Measurements from ENCODE around the gene MAML3.

MAML3 gene

GRCh38 chr4:140170299-140170698 is 16.3 kb upstream of the MAML3 start:
- intact Hi-C loops (cut with micrococcal nuclease): no loop called here
- Mint-ChIP-seq H3K9me3 (no peaks in the 10 kb centered on the region), H3K27ac (no peak overlapping the region), H3K4me1 (ENCODE audit: low read depth) (peaks cover 18% of the 10 kb centered on the region), H3K4me3 (no peak overlapping the region), H3K36me3 (ENCODE audit: low read depth) (no peaks in the 10 kb centered on the region), H3K27me3 (no peaks in the 10 kb centered on the region)

DNA sequence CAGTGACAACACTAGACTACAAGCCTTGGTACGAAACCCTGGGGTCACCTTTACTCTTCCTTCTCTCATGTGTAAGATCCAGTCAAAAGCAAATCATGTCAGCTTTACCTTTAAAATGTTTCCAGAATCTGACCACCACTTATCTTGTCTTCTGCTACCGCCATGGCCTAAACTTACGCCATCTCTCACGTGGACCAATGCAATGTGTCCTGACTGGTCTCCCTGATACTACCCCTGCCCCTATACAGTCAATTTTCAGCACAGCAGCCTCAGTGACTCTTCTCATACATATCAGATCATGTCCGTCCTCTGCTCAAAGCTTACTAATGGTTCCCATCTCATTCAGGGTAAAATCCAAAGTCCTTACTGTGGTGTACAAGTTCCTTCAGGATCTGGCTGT is 15.0 kb upstream of the MAML3 start:
- Mint-ChIP-seq H3K36me3 (ENCODE audit: low read depth) (no peaks in the 10 kb centered on the region), H3K9me3 (no peaks in the 10 kb centered on the region), H3K4me1 (ENCODE audit: low read depth) (peaks cover 13% of the 10 kb centered on the region), H3K27ac (no peak overlapping the region), H3K4me3 (no peak overlapping the region), H3K27me3 (no peaks in the 10 kb centered on the region)
- intact Hi-C loops (cut with micrococcal nuclease): no loop called here

GRCh38 chr4:140168474-140168873 is 14.5 kb upstream of the MAML3 start:
- Mint-ChIP-seq H3K4me3 (no peak overlapping the region), H3K4me1 (ENCODE audit: low read depth) (peaks cover 16% of the 10 kb centered on the region), H3K27me3 (no peaks in the 10 kb centered on the region), H3K27ac (no peak overlapping the region), H3K9me3 (no peaks in the 10 kb centered on the region), H3K36me3 (ENCODE audit: low read depth) (no peaks in the 10 kb centered on the region)
- intact Hi-C loops (cut with micrococcal nuclease): no loop called here

- Mint-ChIP-seq H3K27ac (peak overlapping the region; percentile 28), H3K36me3 (ENCODE audit: low read depth) (no peaks in the 10 kb centered on the region)
Measured at GRCh38 chr4:140163029-140163810, 9.2 kb upstream of the MAML3 start.

GRCh38 chr4:140162596-140162995 is 8.6 kb upstream of the MAML3 start:
- Mint-ChIP-seq H3K36me3 (ENCODE audit: low read depth) (no peaks in the 10 kb centered on the region), H3K4me1 (ENCODE audit: low read depth) (peaks cover 23% of the 10 kb centered on the region), H3K27me3 (no peaks in the 10 kb centered on the region), H3K9me3 (no peaks in the 10 kb centered on the region), H3K27ac (peak overlapping the region; percentile 28), H3K4me3 (no peak overlapping the region)
- intact Hi-C loops (cut with micrococcal nuclease): no loop called here

More at GRCh38 chr4:140163029-140163810, 9.2 kb upstream of the MAML3 start:
- H3K9me3 Mint-ChIP-seq: no peaks in the 10 kb centered on the region
- peaks cover 28% of the 10 kb centered on the region for H3K4me1 Mint-ChIP-seq (ENCODE audit: low read depth)
- peak overlapping the region; percentile 30 for H3K4me3 Mint-ChIP-seq
- intact Hi-C loops (cut with micrococcal nuclease): no loop called here
- H3K27me3 Mint-ChIP-seq: no peaks in the 10 kb centered on the region

DNA sequence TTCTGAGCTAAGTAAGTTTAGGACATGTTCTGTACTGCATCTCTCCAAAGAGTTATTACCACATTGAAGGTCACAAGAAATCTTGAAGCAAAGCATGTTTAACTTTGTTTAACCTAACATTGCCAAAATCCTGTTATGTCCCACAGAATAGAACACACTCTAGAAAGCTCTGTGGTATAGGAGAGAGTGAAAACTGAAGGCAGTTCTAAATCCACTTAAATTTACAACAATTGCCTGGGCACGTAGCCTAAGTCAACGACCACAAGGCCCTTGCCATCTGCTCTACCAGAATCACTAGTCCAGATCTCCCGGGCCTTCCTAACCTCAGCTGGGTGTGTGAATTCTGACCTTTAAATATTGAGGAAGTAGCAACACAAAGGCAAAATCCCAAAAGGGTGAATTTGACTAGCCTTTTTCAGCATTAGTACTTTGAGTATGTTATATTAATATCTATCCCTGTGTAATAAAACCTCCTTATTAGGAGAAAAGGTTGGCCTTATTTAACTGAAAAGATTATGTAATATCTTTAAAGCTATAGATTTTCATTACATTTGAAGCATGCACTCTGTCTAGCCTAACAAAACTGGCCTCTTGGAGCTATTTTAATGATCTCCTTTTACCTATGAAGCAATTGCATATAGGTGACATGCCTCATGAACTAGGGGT is 4.5 kb upstream of the MAML3 start:
- H3K27ac Mint-ChIP-seq: no peak overlapping the region
- H3K36me3 Mint-ChIP-seq (ENCODE audit: low read depth): peaks cover 9% of the 10 kb centered on the region
- no peak overlapping the region for H3K4me3 Mint-ChIP-seq
- no peaks in the 10 kb centered on the region for H3K9me3 Mint-ChIP-seq
- no peaks in the 10 kb centered on the region for H3K27me3 Mint-ChIP-seq
- intact Hi-C loops (cut with micrococcal nuclease): loop anchor here (10.0 kb wide), 2 partner anchors 424 to 604 kb away; partner anchors contain the start of gene SETD7
- peaks cover 30% of the 10 kb centered on the region for H3K4me1 Mint-ChIP-seq (ENCODE audit: low read depth)

DNA sequence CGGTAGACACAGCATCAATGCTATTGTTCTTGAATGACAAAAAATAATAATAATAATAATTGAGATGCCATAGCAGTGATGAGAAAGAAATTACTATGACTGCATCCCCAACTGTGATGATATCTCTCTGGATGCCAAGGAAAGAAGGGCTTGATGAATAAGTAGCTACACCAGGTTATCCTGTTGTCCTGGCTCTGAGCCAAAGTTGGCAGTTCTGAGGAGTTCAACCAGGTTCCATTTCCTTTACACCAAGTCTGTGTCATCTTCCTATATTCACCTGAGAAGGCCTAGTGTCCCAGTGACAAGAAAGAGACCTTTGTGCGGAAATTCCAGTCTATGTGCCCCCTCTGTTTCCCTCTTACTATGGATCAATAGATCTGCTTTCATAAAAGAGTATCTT is 3.4 kb upstream of the MAML3 start:
- Mint-ChIP-seq H3K9me3 (no peaks in the 10 kb centered on the region), H3K27me3 (no peaks in the 10 kb centered on the region), H3K36me3 (ENCODE audit: low read depth) (peaks cover 21% of the 10 kb centered on the region), H3K4me3 (no peak overlapping the region), H3K27ac (no peak overlapping the region), H3K4me1 (ENCODE audit: low read depth) (peaks cover 22% of the 10 kb centered on the region)
- intact Hi-C loops (cut with micrococcal nuclease): loop anchor here (10.0 kb wide), 2 partner anchors 423 to 603 kb away; partner anchors contain the start of gene SETD7

- Mint-ChIP-seq H3K36me3 (ENCODE audit: low read depth) (peaks cover 28% of the 10 kb centered on the region), H3K4me1 (ENCODE audit: low read depth) (peaks cover 22% of the 10 kb centered on the region), H3K4me3 (no peak overlapping the region), H3K27me3 (no peaks in the 10 kb centered on the region), H3K27ac (peak overlapping the region; percentile 34), H3K9me3 (no peaks in the 10 kb centered on the region)
- intact Hi-C loops (cut with micrococcal nuclease): loop anchor here (10.0 kb wide), 2 partner anchors 422 to 602 kb away; partner anchors contain the start of gene SETD7
Measured at GRCh38 chr4:140156529-140157171, 2.7 kb upstream of the MAML3 start.

DNA sequence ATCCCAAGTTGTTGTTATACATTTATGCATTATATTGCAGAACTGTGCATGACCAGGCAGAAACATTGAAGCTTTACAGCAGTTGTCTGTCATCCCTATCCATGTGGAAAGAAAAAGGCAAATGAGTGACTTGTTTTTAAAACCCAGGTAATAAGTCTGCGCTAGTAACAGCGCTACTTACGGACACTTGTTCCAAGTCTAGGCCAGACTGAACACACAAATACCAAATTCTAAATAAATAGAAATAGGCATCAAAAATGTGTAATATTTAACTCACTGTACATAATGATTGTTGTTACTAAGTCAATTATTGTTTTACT is 548 bp upstream of the MAML3 start:
- intact Hi-C loops (cut with micrococcal nuclease): loop anchor here (1.0 to 10.0 kb wide), 3 partner anchors 95 to 600 kb away; partner anchors contain the start of gene SETD7
- H3K4me1 Mint-ChIP-seq (ENCODE audit: low read depth): peaks cover 22% of the 10 kb centered on the region
- H3K9me3 Mint-ChIP-seq: no peaks in the 10 kb centered on the region
- H3K27me3 Mint-ChIP-seq: no peaks in the 10 kb centered on the region
- H3K36me3 Mint-ChIP-seq (ENCODE audit: low read depth): peaks cover 40% of the 10 kb centered on the region
- peak overlapping the region; percentile 92 for H3K4me3 Mint-ChIP-seq
- peak overlapping the region; percentile 96 for H3K27ac Mint-ChIP-seq

GRCh38 chr4:140153419-140153717 is 616 bp downstream of the MAML3 start:
- no peaks in the 10 kb centered on the region for H3K9me3 Mint-ChIP-seq
- H3K4me3 Mint-ChIP-seq: peak overlapping the region; percentile 92
- H3K36me3 Mint-ChIP-seq (ENCODE audit: low read depth): peaks cover 40% of the 10 kb centered on the region
- H3K4me1 Mint-ChIP-seq (ENCODE audit: low read depth): peaks cover 24% of the 10 kb centered on the region
- intact Hi-C loops (cut with micrococcal nuclease): loop anchor here (10.0 kb wide), 2 partner anchors 419 to 599 kb away; partner anchors contain the start of gene SETD7
- peak overlapping the region; percentile 96 for H3K27ac Mint-ChIP-seq
- H3K27me3 Mint-ChIP-seq: no peaks in the 10 kb centered on the region

DNA sequence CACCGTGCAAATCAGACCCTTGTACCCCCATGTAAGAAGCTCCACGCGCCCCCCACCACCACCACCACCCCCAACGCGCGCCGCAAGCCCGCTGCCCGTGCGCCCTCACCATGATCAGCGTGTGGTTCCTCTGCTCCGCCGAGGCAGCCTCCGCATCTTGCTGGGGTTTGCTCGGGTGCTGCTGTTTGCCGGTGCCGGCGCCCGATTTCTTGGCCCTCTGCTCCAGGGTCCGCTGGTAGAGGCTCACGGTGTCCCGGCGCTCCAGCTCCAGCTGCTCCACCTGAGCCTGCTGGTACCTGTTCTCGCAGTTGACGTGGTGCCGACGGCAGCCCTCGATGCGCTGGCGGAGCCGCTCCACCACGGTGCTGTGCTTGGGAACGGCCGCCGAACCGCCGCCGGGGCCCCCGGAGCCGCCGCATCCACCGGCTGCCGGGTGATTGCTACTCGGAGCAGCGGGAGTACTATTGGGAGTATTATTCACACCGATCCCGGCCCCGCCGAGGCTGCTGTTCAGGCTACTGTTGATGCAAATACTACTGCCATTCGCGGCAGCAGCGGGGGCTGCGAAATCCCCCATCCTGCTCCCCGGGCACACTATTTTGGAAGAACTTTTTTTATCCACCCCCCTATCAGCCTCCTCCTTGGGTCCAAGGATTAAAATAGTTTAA is 1.1 kb downstream of the MAML3 start:
- no peaks in the 10 kb centered on the region for H3K27me3 Mint-ChIP-seq
- intact Hi-C loops (cut with micrococcal nuclease): loop anchor here (10.0 kb wide), 2 partner anchors 418 to 598 kb away; partner anchors contain the start of gene SETD7
- H3K27ac Mint-ChIP-seq: peak overlapping the region; percentile 96
- peaks cover 29% of the 10 kb centered on the region for H3K4me1 Mint-ChIP-seq (ENCODE audit: low read depth)
- peaks cover 40% of the 10 kb centered on the region for H3K36me3 Mint-ChIP-seq (ENCODE audit: low read depth)
- H3K9me3 Mint-ChIP-seq: no peaks in the 10 kb centered on the region
- peak overlapping the region; percentile 92 for H3K4me3 Mint-ChIP-seq

GRCh38 chr4:140152013-140152703 is 1.8 kb downstream of the MAML3 start:
- Mint-ChIP-seq H3K4me3 (peak overlapping the region; percentile 92), H3K4me1 (ENCODE audit: low read depth) (peaks cover 31% of the 10 kb centered on the region), H3K27me3 (no peaks in the 10 kb centered on the region), H3K9me3 (no peaks in the 10 kb centered on the region), H3K36me3 (ENCODE audit: low read depth) (peaks cover 40% of the 10 kb centered on the region), H3K27ac (peak overlapping the region; percentile 96)
- intact Hi-C loops (cut with micrococcal nuclease): loop anchor here (10.0 kb wide), 2 partner anchors 417 to 597 kb away; partner anchors contain the start of gene SETD7

- peak overlapping the region; percentile 96 for H3K27ac Mint-ChIP-seq
- H3K4me3 Mint-ChIP-seq: peak overlapping the region; percentile 92
Measured at GRCh38 chr4:140151699-140152012, 2.3 kb downstream of the MAML3 start.

More at GRCh38 chr4:140151699-140152012, 2.3 kb downstream of the MAML3 start:
- H3K27me3 Mint-ChIP-seq: no peaks in the 10 kb centered on the region
- peaks cover 26% of the 10 kb centered on the region for H3K4me1 Mint-ChIP-seq (ENCODE audit: low read depth)
- H3K36me3 Mint-ChIP-seq (ENCODE audit: low read depth): peaks cover 40% of the 10 kb centered on the region
- H3K9me3 Mint-ChIP-seq: no peaks in the 10 kb centered on the region
- intact Hi-C loops (cut with micrococcal nuclease): loop anchor here (2.0 to 10.0 kb wide), 5 partner anchors 57 to 597 kb away; partner anchors contain the start of gene SETD7
